Endometrial microvascular endothelial cells (primary cell): ENCODE measurements around the gene ATP1B1. TPM values are rescaled to one million over a fixed set of nuclear protein-coding genes. Genes with fewer than 3 reads are reported as not detected.

Experiments
- in situ Hi-C: cut with HindIII; loops from 2 replicates; pipeline ENCODE4 v1.10.0; 2017; ENCODE audit warnings: low sequenced_read_pairs, low pct_unique_long_range_greater_than_20kb; ENCODE audit errors: inconsistent ontology term
- total RNA-seq: library from RNA; depleted of rRNA; stranded (reverse); fragments of >200 nt; gene quantifications from one replicate; pipeline ENCODE4 v1.2.3, GENCODE V29; 2015; ENCODE audit errors: inconsistent ontology term

The ATP1B1 gene
- total RNA-seq, 1 donor from 2014 or later: 46.4 TPM

- in situ Hi-C loops: no loop called here
Measured at GRCh38 chr1:169091480-169091941, 15.0 kb upstream of the ATP1B1 start.

GRCh38 chr1:169092399-169092798 lies 14.1 kb upstream of the ATP1B1 start:
- in situ Hi-C loops: no loop called here

- in situ Hi-C loops: no loop called here
Measured at GRCh38 chr1:169094897-169095569, 11.5 kb upstream of the ATP1B1 start.

- in situ Hi-C loops: no loop called here
Measured at GRCh38 chr1:169098380-169098779, 8.1 kb upstream of the ATP1B1 start.

GRCh38 chr1:169099561-169099960 lies 6.9 kb upstream of the ATP1B1 start:
- in situ Hi-C loops: no loop called here

- in situ Hi-C loops: no loop called here
Measured at GRCh38 chr1:169100208-169100607, 6.3 kb upstream of the ATP1B1 start.

GRCh38 chr1:169100651-169101088 lies 5.8 kb upstream of the ATP1B1 start:
- in situ Hi-C loops: no loop called here

- in situ Hi-C loops: no loop called here
Measured at GRCh38 chr1:169102567-169102966, 3.9 kb upstream of the ATP1B1 start.

GRCh38 chr1:169103002-169103401 lies 3.5 kb upstream of the ATP1B1 start:
- in situ Hi-C loops: no loop called here

GRCh38 chr1:169103480-169103893 lies 3.0 kb upstream of the ATP1B1 start:
- in situ Hi-C loops: no loop called here

GRCh38 chr1:169105087-169105433 lies 1.4 kb upstream of the ATP1B1 start:
- in situ Hi-C loops: no loop called here

- in situ Hi-C loops: no loop called here
Measured at GRCh38 chr1:169105434-169106094, 926 bp upstream of the ATP1B1 start.

- in situ Hi-C loops: no loop called here
Measured at GRCh38 chr1:169106921-169107602, 572 bp downstream of the ATP1B1 start.

GRCh38 chr1:169107603-169108208 lies 1.2 kb downstream of the ATP1B1 start:
- in situ Hi-C loops: no loop called here

- in situ Hi-C loops: no loop called here
Measured at GRCh38 chr1:169108223-169108622, 1.7 kb downstream of the ATP1B1 start.

- in situ Hi-C loops: no loop called here
Measured at GRCh38 chr1:169108863-169109560, 2.5 kb downstream of the ATP1B1 start.

GRCh38 chr1:169109561-169110134 lies 3.2 kb downstream of the ATP1B1 start:
- in situ Hi-C loops: no loop called here

GRCh38 chr1:169110236-169110635 lies 3.7 kb downstream of the ATP1B1 start:
- in situ Hi-C loops: no loop called here
